HCT116 (cell line): ENCODE data around the gene RBFOX2. TPM values are rescaled to one million over a fixed set of nuclear protein-coding genes. Genes with fewer than 3 reads are reported as not detected.

Experiments used
- ATAC-seq: fragments of 200-7000 bp; cut with Tn5 transposase; 2 replicates; pipeline ENCODE4 v1.9.1; 2020; ENCODE audit warnings: mild to moderate bottlenecking, moderate library complexity
- BruUV-seq: library from RNA; stranded (reverse); fragments of 400-500 nt; replicated peaks from 2 replicates; lab custom pipeline; 2021; lab: Mats Ljungman, UMichigan
- CTCF ChIA-PET: fragments of 300-600 bp; sonication (Branson Sonifier 250); formaldehyde crosslinking; loops from one replicate; lab custom pipeline; 2021; ENCODE audit warnings: antibody characterized with exemption; lab: Charles Lee
- POLR2A ChIA-PET: fragments of 300-600, 350-600 bp; sonication (Branson Sonifier 250); formaldehyde crosslinking; loops from one replicate; lab custom pipeline; 2021; ENCODE audit warnings: antibody characterized with exemption; lab: Charles Lee
- RAD21 ChIA-PET, 2 experiments: fragments of 300-600 bp; sonication (Branson Sonifier 250); formaldehyde crosslinking; loops; one replicate each; lab custom pipeline; 2023; ENCODE audit warnings: low total read pairs in 2 of 2; ENCODE audit not compliant: uncharacterized antibody in 2 of 2, unreplicated experiment in 2 of 2, low non-redundant PET in 1 of 2; lab: Charles Lee
- DNase-seq: peaks from one replicate; pipeline ENCODE4 v3.0.0-alpha.2; 2010; ENCODE audit warnings: low read depth, low spot score
- H2AFZ ChIP-seq: fragments of 200-600 bp; shearing (Covaris generic), sonication (generic); 2 replicates; pipeline ENCODE4 v1.6.1; 2017; ENCODE audit warnings: low read depth, mixed run types, mixed read lengths, antibody characterized with exemption, low read length; ENCODE audit not compliant: poor library complexity, severe bottlenecking
- H3K27ac ChIP-seq: 2 replicates; pipeline ENCODE4 v1.5.1; 2012; ENCODE audit warnings: low read depth, low read length
- H3K27me3 ChIP-seq: fragments of 200-600 bp; sonication (generic); 2 replicates; pipeline ENCODE4 v1.6.1; 2016; ENCODE audit warnings: mixed run types, low read length, mixed read lengths; ENCODE audit not compliant: insufficient read depth
- H3K36me3 ChIP-seq, 2 experiments: fragments of 200-500 bp in 1 of 2; fragments of 200-600 bp in 1 of 2; sonication (Bioruptor generic) in 1 of 2; sonication (generic) in 1 of 2; 2 replicates each; pipeline versions ENCODE4 v1.5.1 to v1.6.1; 2014 to 2016; ENCODE audit warnings: low read length in 2 of 2, inconsistent platforms in 1 of 2, mixed read lengths in 1 of 2, mixed run types in 1 of 2; ENCODE audit not compliant: insufficient read depth in 2 of 2, control insufficient read depth in 1 of 2
- H3K4me1 ChIP-seq, 2 experiments: fragments of 200-600 bp in 1 of 2; sonication (generic) in 1 of 2; 2 replicates each; pipeline versions ENCODE4 v1.5.1 to v1.6.1; 2012 to 2017; ENCODE audit warnings: low read length in 2 of 2, inconsistent platforms in 1 of 2, mild to moderate bottlenecking in 1 of 2, mixed read lengths in 1 of 2, mixed run types in 1 of 2, moderate library complexity in 1 of 2; ENCODE audit not compliant: insufficient read depth in 2 of 2, control insufficient read depth in 1 of 2
- H3K4me2 ChIP-seq: fragments of 200-600 bp; sonication (generic); 2 replicates; pipeline ENCODE4 v1.6.1; 2017; ENCODE audit warnings: mixed run types, low read length, mixed read lengths
- H3K4me3 ChIP-seq, 2 experiments: fragments of 200-600 bp in 1 of 2; sonication (generic) in 1 of 2; replicated peaks in 1 of 2; 2 replicates each; pipeline ENCODE4 v1.5.1; 2011 to 2016; ENCODE audit warnings: low read length in 2 of 2, control low read depth in 1 of 2, low read depth in 1 of 2, mild to moderate bottlenecking in 1 of 2, mixed read lengths in 1 of 2, mixed run types in 1 of 2
- H3K79me2 ChIP-seq: fragments of 200-600 bp; sonication (generic); 2 replicates; pipeline ENCODE4 v1.6.1; 2017; ENCODE audit warnings: mild to moderate bottlenecking, mixed run types, low read length, moderate library complexity, mixed read lengths; ENCODE audit not compliant: insufficient read depth
- H3K9ac ChIP-seq: fragments of 200-600 bp; sonication (generic); 2 replicates; pipeline ENCODE4 v1.6.1; 2016; ENCODE audit warnings: low read length, mixed read lengths
- H3K9me2 ChIP-seq: fragments of 200-600 bp; sonication (generic), shearing (Covaris generic); 2 replicates; pipeline ENCODE4 v1.6.1; 2017; ENCODE audit warnings: mixed run types, mild to moderate bottlenecking, moderate library complexity; ENCODE audit not compliant: insufficient read depth
- H3K9me3 ChIP-seq, 2 experiments: fragments of 200-500 bp in 1 of 2; fragments of 200-600 bp in 1 of 2; sonication (Bioruptor generic) in 1 of 2; sonication (generic) in 1 of 2; 2 replicates each; pipeline ENCODE4 v1.6.1; 2014 to 2017; ENCODE audit warnings: low read length in 2 of 2, mixed read lengths in 2 of 2, inconsistent platforms in 1 of 2, low read depth in 1 of 2, mild to moderate bottlenecking in 1 of 2, mixed run types in 1 of 2, moderate library complexity in 1 of 2; ENCODE audit not compliant: control insufficient read depth in 1 of 2, insufficient read depth in 1 of 2
- H4K20me1 ChIP-seq: fragments of 200-600 bp; sonication (generic), shearing (Covaris generic); 2 replicates; pipeline ENCODE4 v1.6.1; 2017; ENCODE audit warnings: mixed run types, mild to moderate bottlenecking, moderate library complexity; ENCODE audit not compliant: insufficient read depth
- EZH2 ChIP-seq: fragments of 200-600 bp; sonication (generic); IDR thresholded peaks from 2 replicates; pipeline ENCODE4 v1.6.1; 2017; ENCODE audit warnings: antibody characterized with exemption, mixed run types
- EZH2phosphoT487 ChIP-seq: fragments of 200-600 bp; IDR thresholded peaks from 2 replicates; pipeline ENCODE4 v1.6.1; 2018; ENCODE audit warnings: antibody characterized with exemption, borderline replicate concordance
- POLR2AphosphoS5 ChIP-seq: IDR thresholded peaks from 2 replicates; pipeline ENCODE4 v1.6.1; 2011; ENCODE audit warnings: mild to moderate bottlenecking, low read depth, low read length, moderate library complexity
- RAD21 ChIP-seq: IDR thresholded peaks from 2 replicates; pipeline ENCODE4 v1.6.1; 2012; ENCODE audit warnings: low read depth, mild to moderate bottlenecking
- SP1 ChIP-seq: IDR thresholded peaks from 2 replicates; pipeline ENCODE4 v1.6.1; 2012; ENCODE audit warnings: low read depth
- TCF7L2 ChIP-seq: IDR thresholded peaks from 2 replicates; pipeline ENCODE4 v1.7.0; 2011; ENCODE audit warnings: borderline replicate concordance, inconsistent platforms; ENCODE audit not compliant: insufficient read depth, insufficient read length; ENCODE audit errors: extremely low read depth
- YY1 ChIP-seq: IDR thresholded peaks from 2 replicates; pipeline ENCODE4 v1.6.1; 2011; ENCODE audit warnings: low read length, low read depth, moderate library complexity, mild to moderate bottlenecking; ENCODE audit not compliant: insufficient replicate concordance; ENCODE audit errors: extremely low read depth
- ZFX ChIP-seq: fragments of 450-650 bp; IDR thresholded peaks from 2 replicates; pipeline ENCODE4 v1.6.1; 2017
- intact Hi-C: fragments of 100-400 bp; cut with micrococcal nuclease; formaldehyde crosslinking; loops from 2 replicates; pipeline ENCODE4 v1.10.0; 2022
- total RNA-seq: library from RNA; stranded (reverse); gene quantifications from one replicate; pipeline ENCODE4 v1.2.1, GENCODE V29; 2021; ENCODE audit not compliant: unreplicated experiment

Gene RBFOX2
- total RNA-seq, 1 experiment from 2014 or later: 83.9 TPM

GRCh38 chr22:35731321-35731720, 297.3 kb downstream of the RBFOX2 start:
- no peaks in the 10 kb centered on the region for H3K9me2 ChIP-seq
- H3K4me1 ChIP-seq: no peaks in the 10 kb centered on the region
- H3K79me2 ChIP-seq: no peaks in the 10 kb centered on the region
- TF ChIP-seq ZFX: no peak
- no peak for TF ChIP-seq RAD21
- TF ChIP-seq EZH2phosphoT487: no peak
- TF ChIP-seq YY1: no peak
- ChIA-PET POLR2A (no interaction called here), RAD21 (no interaction called here), CTCF (no interaction called here)
- ATAC-seq (no peak), DNase-seq (no peak)
- H3K36me3 ChIP-seq: no peaks in the 10 kb centered on the region
- no peaks in the 10 kb centered on the region for H3K9me3 ChIP-seq
- no peaks in the 10 kb centered on the region for H3K27me3 ChIP-seq
- H3K27ac ChIP-seq: no peak overlapping the region
- intact Hi-C loops: no loop called here
- BruUV-seq: no TSS peak
- H3K4me3 ChIP-seq: no peak overlapping the region
- no peaks in the 10 kb centered on the region for H4K20me1 ChIP-seq
- H3K4me2 ChIP-seq: no peak overlapping the region
- no peak overlapping the region for H2AFZ ChIP-seq
- no peak overlapping the region for H3K9ac ChIP-seq

GRCh38 chr22:35729309-35729698, 299.3 kb downstream of the RBFOX2 start:
- intact Hi-C loops: no loop called here

More at GRCh38 chr22:35729309-35729698, 299.3 kb downstream of the RBFOX2 start:
- Histone ChIP-seq H3K79me2 (no peaks in the 10 kb centered on the region), H3K9ac (no peak overlapping the region), H3K4me1 (no peaks in the 10 kb centered on the region), H3K9me3 (no peaks in the 10 kb centered on the region), H3K4me2 (no peak overlapping the region), H4K20me1 (no peaks in the 10 kb centered on the region), H3K9me2 (no peaks in the 10 kb centered on the region), H3K27me3 (no peaks in the 10 kb centered on the region), H3K27ac (no peak overlapping the region), H2AFZ (no peak overlapping the region), H3K36me3 (no peaks in the 10 kb centered on the region), H3K4me3 (no peak overlapping the region)
- ChIA-PET RAD21 (no interaction called here), POLR2A (no interaction called here), CTCF (no interaction called here)
- no peak for DNase-seq
- no peak for ATAC-seq
- TF ChIP-seq YY1: no peak
- no peak for TF ChIP-seq POLR2AphosphoS5
- TF ChIP-seq SP1: no peak
- no peak for TF ChIP-seq EZH2
- TF ChIP-seq TCF7L2: no peak
- BruUV-seq: no TSS peak
